ENCODE measurements around the gene DNAJC2.
"Not testable (repeated sequence)": the region's sequence is repeated elsewhere in the genome, so short reads cannot be mapped to it uniquely, and the experiment has no call there.

DNAJC2 gene

DNA sequence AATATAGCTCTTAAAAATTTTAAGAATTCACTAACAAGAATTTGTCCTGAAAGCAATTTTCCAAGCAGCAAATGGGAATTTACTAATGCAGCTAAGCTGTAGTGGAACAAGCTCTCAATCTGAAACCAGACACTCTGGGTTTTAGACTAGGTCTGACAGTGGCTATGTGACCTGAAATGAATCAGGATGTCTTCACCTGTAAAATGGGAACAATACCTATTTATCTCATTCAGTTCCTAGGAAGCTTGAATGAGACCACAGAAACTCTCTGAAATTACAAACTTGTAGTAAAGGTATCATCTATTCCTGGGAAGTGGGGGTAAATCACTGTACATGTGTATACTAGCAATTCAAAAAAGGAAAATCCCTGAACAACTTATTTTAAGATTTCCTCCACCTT lies 1.2 kb downstream of the DNAJC2 start:
- no peak for DNase-seq (ENCODE audit: low spot score)

DNA sequence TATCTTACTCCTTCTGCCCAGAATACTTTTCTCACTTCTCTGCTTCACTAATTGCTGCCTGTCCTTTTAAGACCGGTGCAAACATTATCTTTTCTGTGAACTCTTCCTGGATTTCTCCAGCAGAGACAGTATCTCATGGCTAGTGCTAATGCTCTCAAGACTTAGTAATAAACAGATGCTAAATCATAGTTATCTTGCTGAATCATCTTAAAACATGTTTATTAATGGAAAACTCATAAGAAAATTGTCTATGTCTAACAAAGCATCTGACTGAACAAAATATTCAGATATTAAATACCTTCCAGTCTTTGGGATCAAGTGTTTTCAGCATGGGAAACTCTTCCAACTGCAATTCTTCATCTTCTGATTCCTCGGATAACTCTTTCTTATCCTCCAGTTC lies 3.1 kb downstream of the DNAJC2 start:
- DNase-seq (ENCODE audit: low spot score): no peak

DNA sequence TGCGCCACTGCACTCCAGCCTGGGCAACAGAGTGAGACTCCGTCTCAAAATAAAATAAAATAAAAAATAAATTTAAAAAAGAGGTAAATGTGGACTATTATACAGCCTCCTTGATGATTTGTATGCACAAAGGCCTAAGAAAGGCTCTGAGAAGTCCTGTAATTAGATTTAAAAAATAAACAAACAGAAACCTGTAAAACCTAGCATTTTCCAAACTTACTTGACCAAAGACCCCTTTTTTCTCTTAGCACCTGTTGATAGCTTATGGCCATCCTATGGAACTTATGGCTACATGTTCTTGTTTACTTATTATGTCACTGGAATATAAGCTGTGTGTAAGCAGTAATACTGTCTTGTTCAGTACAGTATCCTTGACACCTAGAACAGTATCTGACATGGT lies 5.7 kb downstream of the DNAJC2 start:
- no peak for DNase-seq (ENCODE audit: low spot score)

DNA sequence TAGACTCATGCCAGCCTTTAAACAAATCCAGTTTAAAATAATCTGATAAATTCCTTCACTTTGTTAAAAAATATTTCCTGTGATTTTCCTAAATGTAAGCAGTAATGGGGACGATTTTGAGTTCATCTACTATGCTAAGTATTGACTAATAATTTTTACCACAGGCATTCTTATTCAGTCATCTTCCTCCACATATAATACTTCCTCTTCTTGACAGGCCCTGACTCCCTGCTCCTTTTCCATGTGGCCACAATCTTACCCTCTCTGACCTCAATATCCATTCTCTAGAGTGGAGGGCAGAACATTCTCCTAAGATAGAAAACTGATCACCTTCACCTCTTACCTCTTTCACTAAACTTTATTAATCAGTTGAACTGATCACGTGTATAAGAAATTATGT lies 7.8 kb downstream of the DNAJC2 start:
- DNase-seq (ENCODE audit: low spot score): no peak

DNA sequence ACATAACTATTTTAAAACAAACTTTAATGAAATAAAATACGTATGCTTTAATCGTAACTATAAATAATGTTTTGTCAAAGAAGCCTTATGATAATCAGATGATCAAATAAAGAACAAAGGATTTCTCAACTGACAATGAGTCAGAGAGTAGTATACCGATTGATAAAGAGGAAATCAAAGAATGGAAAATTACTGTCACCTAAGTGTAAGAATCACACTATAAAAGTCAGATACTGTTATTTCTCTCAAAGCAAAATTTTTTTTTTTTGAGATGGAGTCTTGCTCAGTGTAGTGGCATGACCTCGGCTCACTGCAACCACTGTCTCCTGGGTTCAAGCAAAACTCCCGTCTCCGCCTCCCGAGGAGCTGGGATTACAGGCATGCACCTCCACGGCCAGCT lies 18.8 kb downstream of the DNAJC2 start:
- no peak for DNase-seq (ENCODE audit: low spot score)

DNA sequence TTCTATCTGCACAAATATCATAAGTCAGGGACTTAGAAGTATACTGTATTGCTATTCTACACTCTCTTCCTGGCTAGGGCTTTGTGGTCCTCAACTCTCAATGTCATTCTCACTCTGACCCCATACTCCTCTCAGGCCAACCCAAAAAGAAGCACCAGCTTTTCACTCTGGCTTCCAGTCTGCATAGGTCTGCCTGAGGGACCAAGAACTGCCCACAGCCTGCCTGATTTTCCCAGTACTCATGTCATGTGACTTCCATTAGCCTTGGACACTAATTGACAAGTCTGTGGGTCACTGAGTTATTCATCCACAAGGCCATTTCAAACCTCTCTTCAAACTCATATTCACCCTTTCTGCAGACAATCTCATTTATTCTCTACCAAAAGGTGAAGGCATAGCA lies 27.6 kb downstream of the DNAJC2 start:
- no peak for DNase-seq (ENCODE audit: low spot score)

DNA sequence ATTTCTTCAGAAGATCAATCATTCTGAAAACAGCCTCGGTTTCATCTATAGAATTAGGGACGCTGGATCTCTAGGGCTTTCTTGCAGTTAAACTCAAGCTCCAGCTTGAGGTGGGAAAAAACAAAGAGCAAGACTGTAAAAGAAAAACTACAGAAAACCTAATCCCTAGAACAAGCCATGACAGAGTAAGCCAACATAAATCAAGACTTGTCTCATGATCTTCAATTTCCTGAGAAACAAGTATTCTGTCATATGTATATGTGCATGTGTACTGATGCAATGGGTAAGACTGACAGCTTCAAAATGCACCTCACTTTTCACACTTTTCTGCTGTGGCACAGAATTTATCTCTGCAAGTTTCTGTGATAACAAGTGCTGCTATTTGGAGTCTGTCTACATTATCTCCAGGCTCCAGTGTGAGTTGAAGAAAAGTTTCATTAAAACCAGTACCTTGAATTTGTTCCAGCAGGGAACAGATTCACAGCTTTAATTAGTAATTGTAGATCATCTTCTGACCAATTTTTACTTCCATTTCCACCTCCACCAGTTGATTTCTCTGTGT lies 28.1 kb downstream of the DNAJC2 start:
- DNase-seq (ENCODE audit: low spot score): no peak

DNA sequence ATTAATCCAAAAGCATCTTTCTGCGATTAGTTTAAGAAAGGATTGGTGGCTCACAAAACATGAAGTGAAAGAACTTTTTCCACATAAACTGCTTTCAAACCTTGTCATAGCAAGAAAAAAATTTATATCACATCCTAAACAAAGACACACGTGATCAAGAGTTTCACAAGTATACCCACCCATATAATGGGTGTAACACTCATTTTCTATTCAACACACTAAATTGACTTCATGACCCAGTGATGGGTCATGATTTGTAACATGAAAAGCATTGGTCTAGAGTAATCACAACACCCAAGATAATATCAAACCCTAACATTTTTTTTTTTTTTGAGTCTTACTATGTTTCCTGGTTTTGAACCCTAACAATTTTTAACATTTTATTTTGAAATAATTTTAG lies 29.7 kb downstream of the DNAJC2 start:
- no peak for DNase-seq (ENCODE audit: low spot score)

DNA sequence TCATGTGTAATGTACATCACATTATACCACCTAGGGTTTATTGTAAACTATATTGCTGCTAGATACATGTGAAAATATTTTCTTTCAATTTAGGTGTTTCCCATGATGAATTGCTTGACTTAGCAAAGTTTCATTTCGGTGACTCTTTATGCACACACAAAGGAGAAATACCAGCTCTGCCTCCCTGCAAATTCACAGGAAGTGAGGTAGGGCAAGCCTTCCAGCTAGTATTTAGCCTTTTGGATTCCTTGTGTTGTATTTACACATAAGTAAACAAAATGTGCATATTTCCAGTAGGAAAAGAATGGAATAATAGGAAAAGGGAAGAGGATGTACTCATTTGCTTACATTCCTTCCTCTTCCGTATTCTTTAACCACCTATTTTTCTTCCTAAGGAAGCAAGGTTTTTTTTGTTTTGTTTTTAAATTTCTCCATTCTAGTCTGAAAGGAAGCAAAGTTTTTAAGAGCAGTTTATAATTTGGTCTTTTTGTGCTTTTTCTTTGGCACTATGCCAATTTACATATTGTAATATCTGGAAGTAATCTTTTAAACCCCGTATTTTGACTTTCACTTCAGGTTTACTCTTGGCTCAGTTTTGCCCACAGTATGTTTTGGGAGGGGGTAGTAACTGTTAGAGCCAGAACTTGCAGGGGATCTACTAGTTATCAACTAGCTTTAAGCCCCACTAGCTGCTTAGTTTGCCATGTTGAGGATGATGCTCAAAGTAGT lies 36.9 kb downstream of the DNAJC2 start:
- DNase-seq (ENCODE audit: low spot score): no peak

DNA sequence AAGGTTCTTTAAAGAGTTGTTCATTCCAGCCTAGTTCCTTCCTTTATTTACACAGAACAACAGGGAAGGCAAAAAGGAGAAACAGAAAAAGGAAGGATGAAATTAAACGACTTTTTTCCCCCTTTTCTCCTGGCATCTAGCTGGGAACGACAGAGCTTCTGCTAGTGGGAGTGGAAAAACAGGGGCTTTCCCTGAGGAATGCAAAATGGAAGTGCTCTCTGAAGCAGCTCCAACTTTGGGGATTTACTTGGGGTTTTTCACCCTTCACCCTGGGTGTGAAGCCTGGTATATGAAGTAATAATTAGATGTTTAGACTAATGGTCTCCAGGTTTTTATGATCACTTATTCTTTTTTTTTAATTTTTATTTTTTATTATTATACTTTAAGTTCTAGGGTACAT lies 43.1 kb downstream of the DNAJC2 start:
- no peak for DNase-seq (ENCODE audit: low spot score)

DNA sequence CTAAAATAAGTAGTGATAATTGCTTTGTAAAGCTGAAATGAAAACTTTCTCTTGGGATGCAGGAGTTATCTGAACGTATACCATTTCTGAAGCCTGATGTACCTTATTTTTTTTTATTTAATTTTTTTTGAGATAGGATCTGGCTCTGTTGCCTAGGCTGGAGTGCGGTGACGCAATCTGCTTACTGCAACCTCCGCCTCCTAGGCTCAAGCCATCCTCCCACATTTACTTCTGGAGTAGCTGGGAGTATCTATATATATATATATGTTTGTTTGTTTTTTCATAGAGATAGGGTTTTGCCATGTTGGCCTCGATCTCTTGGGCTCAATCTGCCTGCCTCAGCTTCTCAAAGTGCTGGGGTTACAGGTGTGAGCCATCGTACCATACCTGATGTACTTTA lies 44.9 kb downstream of the DNAJC2 start:
- no peak for DNase-seq (ENCODE audit: low spot score)

DNA sequence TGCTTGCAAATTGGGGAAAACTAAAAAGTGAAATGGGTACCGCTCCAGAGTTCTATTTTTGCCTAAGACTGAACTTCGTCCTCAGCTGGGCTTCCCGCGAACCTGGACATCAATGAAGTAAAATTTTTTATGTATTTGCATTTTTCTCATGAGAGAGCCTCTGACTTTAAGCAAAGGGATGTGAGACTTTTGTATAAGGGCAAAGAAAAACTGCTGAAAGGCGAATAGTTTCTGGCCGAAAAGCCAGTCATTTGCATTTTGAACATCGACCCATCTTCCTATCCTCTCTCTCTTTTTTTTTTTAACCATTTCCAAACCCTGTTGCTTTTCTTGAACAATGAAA lies 46.8 kb downstream of the DNAJC2 start:
- no peak for DNase-seq (ENCODE audit: low spot score)

DNA sequence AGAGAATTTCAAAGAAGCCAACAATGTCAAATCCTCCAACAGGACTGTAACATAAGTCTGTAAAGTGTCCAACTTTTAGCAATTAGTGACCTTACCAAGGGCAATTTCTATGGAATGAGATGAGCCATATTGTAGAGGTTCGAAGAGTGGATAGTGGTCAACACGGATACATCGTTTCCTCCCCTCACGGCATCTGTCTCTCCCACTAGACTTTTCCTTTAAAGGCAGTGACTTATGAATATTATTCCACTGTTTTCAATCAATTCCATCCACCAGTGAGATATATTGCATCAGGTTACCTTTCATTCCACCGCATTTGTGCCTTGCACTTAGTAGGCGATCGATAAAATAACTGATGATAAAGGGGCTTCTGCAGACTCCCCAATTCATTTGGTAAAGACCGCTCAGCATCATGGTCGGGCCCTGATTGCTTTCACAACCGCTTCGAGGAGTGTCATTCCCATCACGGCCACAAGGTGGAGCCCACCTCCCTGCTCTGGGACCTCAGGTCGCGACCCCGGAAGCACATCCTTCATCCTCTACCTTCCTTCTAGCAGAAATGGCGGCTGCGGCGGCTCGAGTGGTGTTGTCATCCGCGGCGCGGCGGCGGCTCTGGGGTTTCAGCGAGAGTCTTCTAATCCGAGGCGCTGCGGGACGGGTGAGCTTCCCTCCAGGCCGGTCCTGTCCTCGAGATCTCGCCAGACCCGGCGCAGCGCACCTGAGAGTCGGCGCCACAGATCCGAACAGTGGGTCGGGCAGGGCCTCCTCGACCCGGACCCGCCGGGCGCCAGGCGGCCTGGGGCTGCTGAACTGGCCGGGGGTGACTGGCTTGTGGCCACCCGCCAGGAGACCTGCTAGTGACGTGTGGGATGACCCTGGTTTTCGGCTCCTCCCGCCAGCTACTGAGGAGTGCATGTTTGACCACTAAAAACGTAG lies 47.4 kb downstream of the DNAJC2 start, which contains the start of gene PMPCB:
Gene PMPCB, plus strand, starts transcription at position 535 of the 936 bp plus-strand sequence. Its CDS starts 25 bp downstream, at position 560.
- DNase-seq (ENCODE audit: low spot score): peak; percentile 82

DNA sequence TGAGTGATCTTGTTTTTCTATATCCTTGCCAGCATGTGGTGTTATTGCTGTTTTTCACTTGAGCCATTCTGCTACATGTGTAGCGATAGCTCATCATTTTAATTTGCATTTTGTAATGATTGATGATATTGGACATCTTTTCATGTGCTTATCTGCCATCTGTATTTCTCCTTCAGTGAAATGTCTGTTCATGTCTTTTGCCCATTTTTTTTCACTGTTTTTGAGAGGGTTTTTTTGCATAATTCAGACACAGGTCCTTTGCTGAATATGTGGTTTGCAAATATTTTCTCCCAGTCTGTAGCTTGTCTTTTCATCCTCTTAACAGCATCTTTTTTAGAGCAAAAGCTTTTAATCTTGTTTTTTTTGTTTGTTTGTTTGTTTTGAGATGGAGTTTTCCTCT lies 51.0 kb downstream of the DNAJC2 start:
- no peak for DNase-seq (ENCODE audit: low spot score)

DNA sequence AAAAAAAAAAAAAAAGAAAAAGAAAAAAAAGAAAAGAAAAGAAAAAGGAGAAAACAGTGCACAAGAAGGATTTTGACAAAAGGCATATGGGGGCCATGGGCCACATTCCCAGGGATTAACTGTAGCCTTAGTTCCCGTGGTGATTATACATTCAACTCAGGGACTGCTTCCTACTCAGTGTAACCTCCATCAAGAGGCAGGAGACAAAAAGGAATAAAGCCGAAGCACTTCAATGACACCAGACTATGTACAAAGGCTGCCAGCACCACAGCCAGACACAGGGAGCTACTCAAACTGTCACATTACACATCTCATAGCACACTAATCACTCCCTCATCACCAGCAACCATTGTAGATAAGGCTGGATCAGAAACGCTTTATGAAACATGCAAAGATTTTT lies 52.4 kb downstream of the DNAJC2 start:
- DNase-seq (ENCODE audit: low spot score): no peak

DNA sequence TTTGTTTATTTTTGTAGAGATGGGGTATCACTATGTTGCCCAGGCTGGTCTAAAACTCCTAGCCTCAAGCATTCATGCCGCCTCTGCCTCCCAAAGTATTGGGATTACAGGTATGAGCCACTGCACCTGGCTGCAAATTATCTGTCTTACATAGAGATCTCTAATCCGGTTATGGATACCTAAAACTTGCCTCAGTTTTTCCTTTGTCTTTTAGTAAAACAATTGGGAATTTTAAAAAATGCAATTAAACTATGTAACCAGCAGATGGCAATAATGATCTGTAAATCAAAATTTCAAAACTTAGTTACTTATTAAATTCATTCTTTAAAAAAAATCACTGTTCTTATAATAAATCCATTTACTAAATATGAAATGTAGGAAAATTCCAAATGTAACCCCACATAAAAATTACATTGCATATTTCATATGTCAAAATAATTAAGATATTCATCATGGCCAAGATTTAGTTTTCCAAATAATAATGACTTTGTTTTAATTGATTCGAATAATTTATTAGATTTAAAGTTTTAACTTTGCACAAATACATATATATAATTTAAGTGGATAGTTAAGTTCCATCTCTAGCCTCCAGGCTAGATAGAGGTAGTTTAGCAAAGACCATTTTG lies 61.7 kb downstream of the DNAJC2 start:
- DNase-seq (ENCODE audit: low spot score): not testable (repeated sequence)

DNA sequence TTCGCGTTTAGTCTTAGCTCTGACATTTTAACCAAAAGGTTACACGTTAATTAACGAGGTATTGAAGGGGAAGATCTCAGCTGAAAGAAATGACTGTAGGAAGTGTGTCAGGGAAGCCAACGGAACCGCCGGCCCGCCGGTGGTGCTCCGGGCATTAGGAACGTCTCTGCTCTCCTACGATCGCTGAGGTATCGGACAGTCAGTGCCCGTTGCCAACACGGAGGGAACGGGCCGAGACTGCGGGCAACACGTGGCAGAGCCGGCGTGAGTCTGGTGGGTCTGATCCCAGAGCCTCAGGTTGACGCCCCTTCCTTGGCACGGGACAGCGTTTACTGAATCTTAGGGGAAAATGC lies 63.8 kb downstream of the DNAJC2 start:
- DNase-seq (ENCODE audit: low spot score): not testable (repeated sequence)

DNA sequence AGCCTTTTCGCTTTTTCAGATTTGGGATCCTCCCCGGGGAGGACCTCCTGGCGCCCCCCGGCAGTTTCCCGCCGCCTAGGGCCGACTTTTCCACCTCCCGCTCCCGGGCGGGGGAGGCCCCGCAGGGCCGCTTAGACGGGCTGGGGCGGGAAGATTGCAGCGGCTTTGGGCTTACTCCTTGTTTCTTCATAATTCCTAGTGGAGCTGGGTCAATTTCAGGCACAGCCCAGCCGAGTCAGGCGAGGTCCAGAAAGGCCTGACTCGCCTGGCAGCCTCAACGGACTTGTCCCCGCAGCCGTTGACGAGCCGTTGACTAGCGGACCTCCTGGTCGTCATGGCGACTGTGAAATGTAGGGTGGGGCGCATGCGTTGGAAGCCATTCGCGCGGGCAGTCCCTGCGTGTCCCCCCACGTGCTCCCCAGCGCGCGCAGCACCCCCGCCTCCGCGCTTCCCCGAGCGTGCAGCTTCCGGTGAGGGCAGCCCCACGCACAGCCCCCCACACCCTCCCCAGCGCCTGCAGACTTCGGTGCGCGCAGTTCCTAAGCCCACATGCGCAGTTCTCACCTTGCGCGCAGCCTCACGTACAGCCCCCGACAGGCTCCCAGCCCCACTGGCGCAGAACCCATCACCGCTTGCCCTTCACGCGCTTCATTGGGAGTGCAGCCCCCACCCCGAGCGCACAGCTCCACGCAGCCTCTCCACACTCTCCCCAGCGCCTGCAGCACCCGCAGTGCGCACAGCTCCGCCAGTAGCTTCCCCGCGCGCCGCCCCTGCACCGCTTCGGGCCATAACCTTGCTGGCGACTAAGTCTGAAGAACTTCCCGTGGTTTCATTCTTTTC lies 64.4 kb downstream of the DNAJC2 start:
- not testable (repeated sequence) for DNase-seq (ENCODE audit: low spot score)

DNA sequence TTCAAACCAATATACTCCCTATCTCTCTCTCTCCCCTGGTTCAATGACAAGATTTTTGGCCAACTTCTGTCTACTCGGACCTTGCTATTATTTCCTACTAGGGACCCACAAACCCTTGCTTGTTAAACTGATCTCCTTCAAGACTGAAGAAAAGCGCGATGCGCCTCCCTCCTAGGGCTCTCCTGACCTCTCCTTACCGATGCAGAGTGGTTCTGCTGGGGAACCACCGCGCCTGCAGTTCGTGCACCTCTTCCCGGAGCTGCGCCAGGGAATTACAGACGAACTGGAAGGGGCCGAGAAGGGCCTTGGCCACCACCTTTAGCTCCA lies 65.0 kb downstream of the DNAJC2 start:
- not testable (repeated sequence) for DNase-seq (ENCODE audit: low spot score)

DNA sequence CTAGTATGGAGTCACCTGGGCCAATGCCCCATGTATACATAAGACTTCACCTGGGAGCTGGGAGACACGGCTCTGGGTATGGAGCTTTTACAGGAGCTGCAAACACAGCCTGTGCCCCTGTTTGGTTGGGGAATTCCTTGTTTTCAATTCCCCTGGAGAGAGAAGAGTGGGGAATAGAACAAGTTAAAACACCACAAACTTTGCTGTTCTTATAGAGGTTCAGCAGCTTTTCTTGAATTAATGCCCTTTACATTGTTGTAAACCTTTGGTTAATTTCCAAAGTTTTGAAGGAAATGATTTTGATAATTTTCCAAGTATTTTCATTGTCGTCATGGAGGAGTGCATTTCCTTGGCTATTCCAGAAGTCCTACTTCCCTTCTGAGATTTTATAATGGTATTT lies 66.4 kb downstream of the DNAJC2 start:
- DNase-seq (ENCODE audit: low spot score): not testable (repeated sequence)

DNA sequence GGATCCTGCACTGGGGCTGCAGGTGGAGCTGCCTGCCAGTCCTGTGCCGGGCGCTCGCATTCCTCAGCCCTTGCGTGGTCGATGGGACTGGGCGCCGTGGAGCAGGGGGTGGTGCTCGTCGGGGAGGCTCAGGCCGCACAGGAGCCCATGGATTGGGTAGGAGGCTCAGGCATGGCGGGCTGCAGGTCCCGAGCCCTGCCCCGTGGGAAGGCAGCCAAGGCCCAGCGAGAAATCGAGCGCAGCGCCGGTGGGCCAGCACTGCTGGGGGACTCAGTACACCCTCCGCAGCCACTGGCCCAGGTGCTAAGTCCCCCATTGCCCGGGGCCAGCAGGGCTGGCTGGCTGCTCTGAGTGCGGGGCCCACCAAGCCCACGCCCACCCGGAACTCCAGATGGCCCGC lies 69.7 kb downstream of the DNAJC2 start:
- not testable (repeated sequence) for DNase-seq (ENCODE audit: low spot score)

DNA sequence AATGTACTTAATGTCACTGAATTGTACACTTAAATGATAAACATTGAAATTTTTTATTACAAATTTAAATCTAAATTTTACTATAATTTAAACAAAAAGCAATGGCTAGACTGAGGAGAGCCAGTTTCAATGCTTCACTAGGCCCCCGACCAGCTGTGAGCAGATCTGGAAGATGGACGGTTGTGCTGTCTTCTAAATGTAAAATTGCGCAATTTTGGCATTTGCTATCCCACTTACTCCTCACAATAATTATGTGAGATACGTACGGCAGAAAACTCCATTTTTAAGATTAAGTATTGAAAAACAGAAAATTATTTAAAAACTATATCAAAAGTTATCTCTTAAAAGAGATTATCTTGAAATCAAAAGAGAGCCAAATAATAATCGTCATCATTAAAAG lies 71.2 kb downstream of the DNAJC2 start:
- not testable (repeated sequence) for DNase-seq (ENCODE audit: low spot score)
